Neural cell (in vitro differentiated cells): ENCODE data around the gene KLF2. TPM values are rescaled to one million over a fixed set of nuclear protein-coding genes. Genes with fewer than 3 reads are reported as not detected.

Experiments
- H2AFZ ChIP-seq: fragments of 200-600, 300-800 bp; sonication (generic), shearing (Covaris generic); 2 replicates; pipeline ENCODE4 v1.6.0; 2014; ENCODE audit warnings: low read depth, mild to moderate bottlenecking, antibody characterized with exemption, low read length, moderate library complexity
- H3F3A ChIP-seq: fragments of 200-600 bp; shearing (Covaris generic); 2 replicates; pipeline ENCODE4 v1.6.1; 2016; ENCODE audit warnings: mild to moderate bottlenecking, moderate library complexity, mixed read lengths, antibody characterized with exemption, low read length; ENCODE audit not compliant: insufficient read depth, poor library complexity, severe bottlenecking
- H3K27ac ChIP-seq: fragments of 200-600, 300-800 bp; sonication (generic), shearing (Covaris generic); 2 replicates; pipeline ENCODE4 v1.5.1; 2014; ENCODE audit warnings: mild to moderate bottlenecking, low read length, moderate library complexity
- H3K27me3 ChIP-seq: fragments of 300-800, 200-600 bp; sonication (generic), shearing (Covaris generic); 2 replicates; pipeline ENCODE4 v1.6.0; 2014; ENCODE audit warnings: mild to moderate bottlenecking, low read depth, low read length, moderate library complexity; ENCODE audit not compliant: insufficient read depth
- H3K36me3 ChIP-seq: fragments of 300-800, 200-600 bp; sonication (generic), shearing (Covaris generic); 2 replicates; pipeline ENCODE4 v1.5.1; 2014; ENCODE audit warnings: mild to moderate bottlenecking, antibody characterized with exemption, low read length, moderate library complexity; ENCODE audit not compliant: insufficient read depth
- H3K4me2 ChIP-seq: fragments of 300-800, 200-600 bp; sonication (generic), shearing (Covaris generic); 2 replicates; pipeline ENCODE4 v1.6.0; 2014; ENCODE audit warnings: mild to moderate bottlenecking, low read length
- H3K4me3 ChIP-seq: fragments of 300-800, 200-600 bp; sonication (generic), shearing (Covaris generic); 2 replicates; pipeline ENCODE4 v1.5.1; 2014; ENCODE audit warnings: mild to moderate bottlenecking, low read length, moderate library complexity
- H3K79me2 ChIP-seq: fragments of 200-600 bp; shearing (Covaris generic); replicated peaks from 2 replicates; pipeline ENCODE4 v1.6.0; 2014; ENCODE audit warnings: mild to moderate bottlenecking, low read length, moderate library complexity; ENCODE audit not compliant: insufficient read depth
- H3K9ac ChIP-seq: fragments of 300-800, 200-600 bp; sonication (generic), shearing (Covaris generic); 2 replicates; pipeline ENCODE4 v1.6.1; 2016; ENCODE audit warnings: mild to moderate bottlenecking, low read length, mixed read lengths
- H3K9me2 ChIP-seq: fragments of 200-600 bp; shearing (Covaris generic); 2 replicates; pipeline ENCODE4 v1.6.1; 2016; ENCODE audit warnings: mild to moderate bottlenecking, low read length, mixed read lengths; ENCODE audit not compliant: insufficient read depth
- H3K9me3 ChIP-seq: fragments of 200-600, 300-800 bp; sonication (generic), shearing (Covaris generic); 2 replicates; pipeline ENCODE4 v1.6.1; 2016; ENCODE audit warnings: mild to moderate bottlenecking, mixed run types, low read length, moderate library complexity, mixed read lengths
- H4K20me1 ChIP-seq: fragments of 200-600 bp; shearing (Covaris generic); 2 replicates; pipeline ENCODE4 v1.6.1; 2016; ENCODE audit warnings: mild to moderate bottlenecking, mixed run types; ENCODE audit not compliant: insufficient read depth
- CTCF ChIP-seq: fragments of 450-650 bp; IDR thresholded peaks from 2 replicates; pipeline ENCODE4 v1.5.1; 2014; ENCODE audit warnings: antibody characterized with exemption, mild to moderate bottlenecking, moderate library complexity; ENCODE audit not compliant: poor library complexity, severe bottlenecking
- EP300 ChIP-seq: fragments of 450-650 bp; conservative IDR thresholded peaks from 2 replicates; pipeline ENCODE4 v1.6.1; 2014; ENCODE audit warnings: antibody characterized with exemption, mild to moderate bottlenecking, moderate library complexity; ENCODE audit not compliant: poor library complexity, severe bottlenecking
- EZH2 ChIP-seq: fragments of 200-600, 300-800 bp; shearing (Covaris generic), sonication (generic); IDR thresholded peaks from 2 replicates; pipeline ENCODE4 v1.6.1; 2014; ENCODE audit warnings: antibody characterized with exemption, low read length, borderline replicate concordance, mild to moderate bottlenecking; ENCODE audit not compliant: insufficient read depth, poor library complexity, severe bottlenecking
- MXI1 ChIP-seq: fragments of 450-650 bp; conservative IDR thresholded peaks from 2 replicates; pipeline ENCODE4 v1.6.1; 2014; ENCODE audit warnings: antibody characterized with exemption, mild to moderate bottlenecking; ENCODE audit not compliant: poor library complexity, severe bottlenecking
- POLR2AphosphoS5 ChIP-seq: IDR thresholded peaks from 2 replicates; pipeline ENCODE4 v1.6.1; 2012
- RAD21 ChIP-seq: fragments of 450-650 bp; conservative IDR thresholded peaks from 2 replicates; pipeline ENCODE4 v1.6.1; 2014; ENCODE audit warnings: antibody characterized with exemption, mild to moderate bottlenecking, moderate library complexity
- SMC3 ChIP-seq: fragments of 450-650 bp; conservative IDR thresholded peaks from 2 replicates; pipeline ENCODE4 v1.6.1; 2014; ENCODE audit warnings: antibody characterized with exemption, mild to moderate bottlenecking, moderate library complexity; ENCODE audit not compliant: poor library complexity
- TAF1 ChIP-seq: IDR thresholded peaks from 2 replicates; pipeline ENCODE4 v1.6.1; 2012; ENCODE audit warnings: low read depth
- polyA plus RNA-seq: library from polyadenylated mRNA; depleted of rRNA; stranded (reverse); fragments of >200 nt; gene quantifications from 2 replicates; pipeline ENCODE4 v1.2.3, GENCODE V29; 2014
- TF ChIP-seq, protein P1 (sequence below): IDR thresholded peaks from 2 replicates; pipeline ENCODE4 v1.6.1; 2012; ENCODE audit warnings: borderline replicate concordance

Gene KLF2
- polyA plus RNA-seq, 1 donor from 2014 or later = 0.15 TPM

GRCh38 chr19:16337809-16338469 is 13.3 kb downstream of the KLF2 start:
- Histone ChIP-seq H3K27me3 (no peaks in the 10 kb centered on the region), H3K9me2 (no peaks in the 10 kb centered on the region), H3K4me2 (no peak overlapping the region), H3F3A (no peaks in the 10 kb centered on the region), H4K20me1 (no peaks in the 10 kb centered on the region), H3K27ac (no peak overlapping the region), H3K4me3 (no peak overlapping the region), H3K9ac (no peak overlapping the region), H2AFZ (no peak overlapping the region), H3K9me3 (no peaks in the 10 kb centered on the region), H3K79me2 (no peaks in the 10 kb centered on the region), H3K36me3 (no peaks in the 10 kb centered on the region)
- no peak for TF ChIP-seq SMC3
- TF ChIP-seq CTCF = no peak
- no peak for TF ChIP-seq TAF1
- TF ChIP-seq EP300 = no peak
- TF ChIP-seq MXI1 = no peak
- TF ChIP-seq RAD21 = no peak
- no peak for TF ChIP-seq POLR2AphosphoS5
- TF ChIP-seq EZH2 = no peak
- TF ChIP-seq, protein P1, sequence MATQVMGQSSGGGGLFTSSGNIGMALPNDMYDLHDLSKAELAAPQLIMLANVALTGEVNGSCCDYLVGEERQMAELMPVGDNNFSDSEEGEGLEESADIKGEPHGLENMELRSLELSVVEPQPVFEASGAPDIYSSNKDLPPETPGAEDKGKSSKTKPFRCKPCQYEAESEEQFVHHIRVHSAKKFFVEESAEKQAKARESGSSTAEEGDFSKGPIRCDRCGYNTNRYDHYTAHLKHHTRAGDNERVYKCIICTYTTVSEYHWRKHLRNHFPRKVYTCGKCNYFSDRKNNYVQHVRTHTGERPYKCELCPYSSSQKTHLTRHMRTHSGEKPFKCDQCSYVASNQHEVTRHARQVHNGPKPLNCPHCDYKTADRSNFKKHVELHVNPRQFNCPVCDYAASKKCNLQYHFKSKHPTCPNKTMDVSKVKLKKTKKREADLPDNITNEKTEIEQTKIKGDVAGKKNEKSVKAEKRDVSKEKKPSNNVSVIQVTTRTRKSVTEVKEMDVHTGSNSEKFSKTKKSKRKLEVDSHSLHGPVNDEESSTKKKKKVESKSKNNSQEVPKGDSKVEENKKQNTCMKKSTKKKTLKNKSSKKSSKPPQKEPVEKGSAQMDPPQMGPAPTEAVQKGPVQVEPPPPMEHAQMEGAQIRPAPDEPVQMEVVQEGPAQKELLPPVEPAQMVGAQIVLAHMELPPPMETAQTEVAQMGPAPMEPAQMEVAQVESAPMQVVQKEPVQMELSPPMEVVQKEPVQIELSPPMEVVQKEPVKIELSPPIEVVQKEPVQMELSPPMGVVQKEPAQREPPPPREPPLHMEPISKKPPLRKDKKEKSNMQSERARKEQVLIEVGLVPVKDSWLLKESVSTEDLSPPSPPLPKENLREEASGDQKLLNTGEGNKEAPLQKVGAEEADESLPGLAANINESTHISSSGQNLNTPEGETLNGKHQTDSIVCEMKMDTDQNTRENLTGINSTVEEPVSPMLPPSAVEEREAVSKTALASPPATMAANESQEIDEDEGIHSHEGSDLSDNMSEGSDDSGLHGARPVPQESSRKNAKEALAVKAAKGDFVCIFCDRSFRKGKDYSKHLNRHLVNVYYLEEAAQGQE = no peak

DNA sequence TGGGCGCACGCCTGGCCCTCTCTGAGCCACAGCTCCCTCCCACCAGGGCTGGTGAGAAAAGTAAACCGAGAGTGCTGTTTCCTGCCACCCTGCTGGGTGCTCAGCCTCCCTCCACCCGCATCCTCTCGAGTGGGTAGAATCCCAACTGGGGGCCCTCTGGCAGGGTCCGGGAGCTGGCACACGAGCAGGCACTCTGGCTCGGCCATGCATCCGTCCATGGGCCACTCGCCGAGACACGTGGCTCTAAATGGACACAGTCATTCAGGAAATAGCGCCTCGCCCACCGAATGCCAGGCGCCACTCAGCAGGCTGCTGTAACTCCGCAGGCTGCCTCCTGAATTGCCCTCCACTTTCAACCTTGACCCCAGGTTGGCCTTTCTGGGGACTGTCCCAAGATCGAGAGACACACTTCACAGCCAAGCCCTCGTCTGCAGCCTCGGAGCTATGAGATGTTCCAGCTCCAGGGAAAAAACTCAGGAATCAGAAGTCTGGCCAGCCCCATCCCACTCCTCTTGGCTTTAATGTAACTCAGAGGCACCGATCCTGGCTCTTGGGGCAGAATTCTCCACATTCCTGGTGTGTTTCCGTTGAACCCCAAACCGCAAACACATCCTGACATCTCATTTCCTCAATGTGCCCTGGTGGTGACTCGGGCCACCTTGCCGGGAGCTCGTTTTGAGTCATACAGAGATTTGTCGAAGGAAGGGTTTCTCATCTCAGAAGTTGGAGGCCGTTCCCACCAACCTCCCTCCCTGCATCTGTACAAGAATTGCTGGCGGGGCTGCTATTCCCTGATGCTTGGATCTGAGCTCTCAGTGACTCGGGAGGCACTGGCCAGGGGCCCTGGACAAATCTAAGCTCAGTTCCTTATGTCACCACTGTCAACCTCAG is 14.1 kb downstream of the KLF2 start:
- Histone ChIP-seq H3K79me2 (no peaks in the 10 kb centered on the region), H3K9me2 (no peaks in the 10 kb centered on the region), H3K27me3 (no peaks in the 10 kb centered on the region), H3K9me3 (no peaks in the 10 kb centered on the region), H4K20me1 (no peaks in the 10 kb centered on the region), H3F3A (no peaks in the 10 kb centered on the region), H3K27ac (no peak overlapping the region), H3K9ac (no peak overlapping the region), H3K36me3 (no peaks in the 10 kb centered on the region), H2AFZ (no peak overlapping the region), H3K4me2 (no peak overlapping the region), H3K4me3 (no peak overlapping the region)
- TF ChIP-seq, protein P1 = no peak
